22Rv1 (cell line): ENCODE data around the gene PCSK6.

ENCODE experiments used
- CTCF ChIP-seq: fragments of 450-650 bp; IDR thresholded peaks from 2 replicates; pipeline ENCODE4 v1.5.1; 2017; ENCODE audit warnings: mild to moderate bottlenecking
- ZFX ChIP-seq: fragments of 450-650 bp; IDR thresholded peaks from 2 replicates; pipeline ENCODE4 v1.6.1; 2017; ENCODE audit warnings: antibody characterized with exemption, borderline replicate concordance

GRCh38 chr15:101280007-101280406, 209.5 kb downstream of the PCSK6 start:
- TF ChIP-seq CTCF (no peak), ZFX (no peak)
